GM18526 (cell line): Measurements from ENCODE around the gene RALGAPA2.
A peak's percentile ranks its signal among the peaks of the same experiment; 100 is the strongest.

Experiments used
- POLR2A ChIP-seq: IDR thresholded peaks from 3 replicates; pipeline ENCODE4 v1.6.1; 2011; ENCODE audit not compliant: insufficient read length; ENCODE audit errors: extremely low read depth

The RALGAPA2 gene

GRCh38 chr20:20454367-20454766, 258.1 kb downstream of the RALGAPA2 start:
- no peak for TF ChIP-seq POLR2A

DNA sequence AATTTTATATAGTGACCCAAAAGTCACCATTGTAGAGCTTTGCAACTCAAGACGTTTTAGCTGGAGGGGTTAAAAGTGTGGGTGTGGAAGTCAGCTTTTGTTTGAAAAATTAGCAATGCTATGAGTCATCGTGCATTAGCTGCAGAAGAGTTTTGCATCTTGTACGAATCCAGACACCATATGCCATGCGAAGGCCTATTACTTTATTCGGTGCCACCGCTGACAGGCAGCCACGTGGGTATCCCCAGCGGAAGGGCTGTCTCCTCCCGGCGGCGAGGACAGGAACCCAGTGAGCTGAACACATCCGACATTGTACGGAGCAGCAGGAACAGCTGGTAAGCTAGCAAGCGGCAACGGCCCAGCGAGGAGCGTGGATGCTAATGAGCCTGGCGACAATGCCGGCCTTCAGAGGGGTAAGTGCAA, 260.2 kb downstream of the RALGAPA2 start:
- peak; percentile 33 for TF ChIP-seq POLR2A

DNA sequence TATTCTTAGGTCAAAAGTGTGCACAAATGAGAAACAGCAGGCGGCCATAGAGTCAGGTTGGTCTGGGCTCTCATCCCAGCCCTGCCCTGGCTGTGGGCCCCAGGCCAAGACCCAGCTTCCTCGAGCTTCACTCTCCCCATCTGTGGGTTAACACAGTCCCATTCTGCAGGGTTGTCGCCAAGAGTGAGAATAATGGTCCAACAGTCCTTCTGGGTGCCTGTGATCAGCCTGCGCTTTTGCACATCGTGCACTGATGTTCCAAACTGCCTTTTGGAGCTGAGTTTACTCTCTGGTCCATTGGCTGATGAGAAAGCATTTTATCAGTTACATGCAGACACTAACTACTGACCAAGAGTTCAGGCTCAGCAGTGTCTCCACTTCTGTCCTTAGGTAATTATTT, 261.9 kb downstream of the RALGAPA2 start:
- TF ChIP-seq POLR2A: no peak

DNA sequence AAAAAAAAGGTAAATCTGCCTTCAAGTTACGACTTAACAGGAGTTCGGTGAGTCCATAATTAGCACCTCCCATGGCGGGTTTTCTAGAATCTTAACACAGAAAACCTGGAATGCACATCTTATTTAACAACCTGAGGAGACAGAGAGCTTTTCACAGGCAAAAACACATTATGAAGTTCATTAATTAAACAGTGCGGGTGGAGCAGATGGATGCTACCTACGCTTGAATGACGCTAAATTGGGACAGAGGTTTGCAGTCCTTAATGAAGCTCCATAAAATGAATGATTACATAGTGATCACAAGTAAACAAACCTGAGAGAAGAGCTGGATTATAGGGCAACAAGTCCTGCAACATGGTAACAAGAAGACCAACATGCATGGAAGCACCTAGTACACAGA, 263.6 kb downstream of the RALGAPA2 start:
- no peak for TF ChIP-seq POLR2A

DNA sequence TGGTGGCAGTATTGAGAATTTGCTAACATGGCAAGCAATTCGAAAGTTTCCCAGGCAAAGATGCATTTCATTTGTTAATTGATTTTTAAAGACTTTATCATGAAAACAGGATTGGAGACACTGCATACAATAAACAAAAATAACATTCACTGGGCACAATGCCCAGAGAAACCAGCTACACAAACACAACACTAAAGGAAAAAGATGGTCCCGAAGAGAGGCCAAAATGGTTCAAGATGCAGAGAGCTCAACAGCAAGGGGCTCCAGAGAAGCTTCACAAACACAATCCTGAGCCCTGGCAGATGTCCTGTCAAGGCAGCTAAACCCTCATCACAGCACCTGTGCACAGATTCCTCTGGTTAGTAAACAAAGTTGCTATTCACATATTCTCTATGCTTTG, 265.2 kb downstream of the RALGAPA2 start:
- TF ChIP-seq POLR2A: no peak

GRCh38 chr20:20446425-20447015, 265.9 kb downstream of the RALGAPA2 start:
- no peak for TF ChIP-seq POLR2A

DNA sequence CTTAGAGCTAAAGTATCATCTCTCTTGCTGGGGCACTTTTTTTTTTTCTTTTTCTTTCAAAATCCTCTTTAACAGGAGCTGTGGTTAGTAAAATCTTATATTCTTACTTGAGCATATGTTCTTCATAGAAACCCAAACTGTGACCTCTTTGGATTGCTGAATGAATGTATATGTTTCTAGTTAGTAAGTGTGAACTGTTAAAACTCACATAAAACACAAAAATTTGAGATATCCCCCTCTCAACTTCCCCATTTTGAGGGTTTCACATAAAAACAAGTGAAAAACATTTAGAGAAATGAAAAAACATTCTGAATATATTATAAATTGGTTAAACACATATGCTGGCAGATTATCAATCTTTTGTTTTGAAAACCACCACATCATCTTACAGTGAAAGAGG, 266.4 kb downstream of the RALGAPA2 start:
- no peak for TF ChIP-seq POLR2A

GRCh38 chr20:20443504-20443903, 268.9 kb downstream of the RALGAPA2 start:
- TF ChIP-seq POLR2A: no peak

DNA sequence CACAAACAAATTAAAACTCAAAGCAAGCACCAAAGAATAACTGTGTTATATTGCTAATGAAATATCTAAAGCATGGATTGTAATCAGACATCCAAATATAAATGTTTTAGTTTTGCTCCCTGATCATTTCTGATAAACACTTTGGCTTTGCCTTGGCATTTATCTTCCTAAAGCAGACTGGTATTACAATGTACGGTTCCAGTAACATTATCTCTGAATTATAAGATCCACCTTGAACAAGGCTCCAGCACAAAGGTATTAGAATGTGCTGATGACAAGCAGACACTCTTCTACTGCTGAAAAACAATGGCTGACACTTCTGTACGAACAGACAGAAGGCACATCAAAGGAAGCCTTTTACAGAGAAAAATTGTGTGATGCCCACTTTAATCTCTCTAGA, 270.0 kb downstream of the RALGAPA2 start:
- no peak for TF ChIP-seq POLR2A

DNA sequence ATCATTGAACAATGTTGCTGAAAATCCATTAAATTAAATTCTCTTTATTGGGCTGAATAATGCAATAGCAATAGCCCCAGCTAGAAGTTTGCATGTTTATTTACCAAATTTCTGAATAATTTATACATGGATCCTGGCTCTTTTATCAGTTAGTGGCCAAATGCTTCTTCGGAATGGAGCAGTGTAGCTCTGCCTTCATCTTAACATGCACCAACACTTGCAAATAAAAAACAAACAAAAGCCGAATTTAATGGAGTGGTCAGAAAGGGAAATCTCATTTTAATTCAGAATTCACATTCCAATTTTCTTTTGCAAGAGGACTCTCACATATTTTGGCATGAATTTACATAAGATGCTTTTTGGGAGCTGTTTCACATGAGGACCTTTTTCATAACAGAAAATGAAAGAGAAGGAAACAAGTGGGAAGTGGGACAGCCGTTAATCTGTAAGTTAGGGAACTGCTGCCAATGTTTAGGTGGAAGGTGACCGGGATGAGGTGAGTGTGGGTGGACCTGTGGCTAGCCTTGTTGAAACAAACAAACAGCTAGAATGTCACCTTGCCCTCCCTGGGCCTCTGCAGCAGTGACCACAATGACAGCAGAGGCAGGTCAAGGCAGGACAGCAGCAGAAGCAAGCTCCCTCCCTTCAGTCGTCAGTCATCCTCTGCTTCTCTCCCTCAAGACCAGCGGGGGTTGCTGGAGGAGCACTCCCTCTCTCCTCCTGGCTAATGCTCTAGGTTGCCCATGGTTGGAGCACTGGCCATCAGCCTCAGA, 271.4 kb downstream of the RALGAPA2 start:
- no peak for TF ChIP-seq POLR2A

- TF ChIP-seq POLR2A: no peak
These were observed 272.0 kb downstream of the RALGAPA2 start for GRCh38 chr20:20440481-20440880.

DNA sequence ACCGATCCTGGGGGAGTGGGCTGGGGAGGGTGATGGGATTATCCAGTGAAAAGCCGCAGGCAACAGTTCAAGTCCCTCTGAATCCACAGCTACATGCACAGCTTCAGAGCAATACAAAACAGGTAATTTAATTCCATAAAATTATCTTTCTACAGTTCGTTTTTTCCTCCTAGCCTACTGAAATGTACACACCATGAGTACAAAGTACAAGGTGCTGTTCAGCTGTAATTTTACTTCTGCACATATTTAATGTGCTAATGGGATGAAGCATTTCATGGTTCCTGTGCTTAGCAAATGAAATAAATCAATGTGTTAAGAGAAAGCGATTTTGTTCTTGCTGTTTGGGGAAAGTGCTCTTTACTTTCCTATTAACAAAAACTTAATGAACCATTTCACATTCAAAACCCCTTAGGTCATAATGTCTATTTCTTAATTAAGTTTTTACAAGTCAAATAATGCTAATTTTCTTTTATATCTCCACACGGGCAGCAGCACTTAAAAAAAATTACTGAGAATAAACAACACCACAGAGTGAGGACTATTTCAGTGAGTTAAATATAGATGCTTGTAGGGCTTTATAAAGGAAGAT, 272.7 kb downstream of the RALGAPA2 start:
- TF ChIP-seq POLR2A: no peak

- no peak for TF ChIP-seq POLR2A
These were observed 275.1 kb downstream of the RALGAPA2 start for GRCh38 chr20:20437314-20437713.

- TF ChIP-seq POLR2A: no peak
These were observed 275.8 kb downstream of the RALGAPA2 start for GRCh38 chr20:20436689-20437088.

DNA sequence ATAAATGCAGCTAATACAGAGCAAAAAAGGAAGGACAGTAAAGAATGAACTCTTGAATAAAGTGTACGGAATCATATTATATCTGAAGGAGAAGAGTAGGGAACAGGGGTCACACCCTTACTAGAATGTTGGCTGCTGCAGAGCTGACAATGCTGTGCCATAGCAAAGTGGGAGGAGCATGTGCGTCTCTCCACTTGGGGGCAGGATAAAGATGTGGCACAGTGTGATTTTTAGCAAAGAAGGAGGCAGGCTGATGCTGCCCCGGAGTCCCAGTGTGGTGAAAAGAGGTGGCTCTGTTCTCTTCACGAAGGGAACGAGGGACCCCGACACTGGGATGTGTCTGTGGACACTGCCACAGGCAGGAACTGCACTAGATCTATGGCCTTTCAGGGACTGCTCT, 277.0 kb downstream of the RALGAPA2 start:
- no peak for TF ChIP-seq POLR2A

GRCh38 chr20:20432618-20433286, 279.7 kb downstream of the RALGAPA2 start:
- no peak for TF ChIP-seq POLR2A
